ENCODE results near the gene EVC.
"Not testable (repeated sequence)": the region's sequence is repeated elsewhere in the genome, so short reads cannot be mapped to it uniquely, and the experiment has no call there.

EVC gene

DNA sequence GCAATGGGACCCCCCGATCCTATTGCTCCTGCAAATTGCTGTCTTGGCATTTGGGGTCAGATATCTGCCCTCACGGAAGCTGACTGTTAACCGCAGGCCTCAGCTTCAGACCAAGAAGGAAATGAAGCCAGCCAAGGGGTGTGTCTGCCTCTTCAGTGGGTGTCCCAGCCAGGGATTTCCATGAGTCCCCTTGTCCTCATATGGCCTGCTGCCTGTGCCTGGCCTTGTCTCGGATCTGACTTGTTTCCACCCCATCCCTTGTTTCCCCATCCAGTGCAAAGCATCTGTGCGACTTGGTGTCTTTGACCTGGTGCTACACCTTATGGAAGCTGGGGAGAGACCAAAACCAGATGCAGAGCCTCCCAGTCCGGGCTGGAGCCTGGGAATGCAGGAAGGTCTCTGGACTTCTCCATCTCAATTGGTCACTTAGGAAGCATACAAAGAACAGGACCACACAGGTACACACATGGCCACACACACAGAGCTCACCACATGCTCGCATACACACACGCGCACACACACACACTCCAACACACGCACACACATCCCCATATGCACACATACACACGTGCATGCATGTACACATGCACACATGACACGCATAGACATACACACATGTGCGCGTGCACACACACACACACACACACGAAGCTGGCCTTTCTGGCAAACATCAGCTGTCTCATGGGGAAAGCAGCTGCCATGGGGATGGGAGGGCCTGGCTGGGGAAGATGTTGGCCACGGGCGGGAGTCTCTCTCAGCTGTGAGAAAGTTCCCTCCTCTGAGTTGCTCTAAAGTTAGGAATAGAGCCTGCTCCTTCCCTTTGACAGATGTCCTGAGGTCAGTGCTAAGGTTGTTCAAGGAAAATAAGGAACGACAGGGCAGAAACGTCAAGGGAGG, 116.4 kb downstream of the EVC start:
- Mint-ChIP-seq H3K27ac (no peak overlapping the region), H3K27me3 (no peaks in the 10 kb centered on the region), H3K4me3 (no peak overlapping the region), H3K9me3 (ENCODE audit: low read depth) (no peaks in the 10 kb centered on the region), H3K4me1 (ENCODE audit: low read depth) (no peaks in the 10 kb centered on the region), H3K36me3 (no peaks in the 10 kb centered on the region)

GRCh38 chr4:5828005-5828391, 117.0 kb downstream of the EVC start:
- no peaks in the 10 kb centered on the region for H3K27me3 Mint-ChIP-seq
- no peaks in the 10 kb centered on the region for H3K9me3 Mint-ChIP-seq (ENCODE audit: low read depth)
- no peak overlapping the region for H3K27ac Mint-ChIP-seq
- no peak overlapping the region for H3K4me3 Mint-ChIP-seq
- H3K4me1 Mint-ChIP-seq (ENCODE audit: low read depth): no peaks in the 10 kb centered on the region
- no peaks in the 10 kb centered on the region for H3K36me3 Mint-ChIP-seq

DNA sequence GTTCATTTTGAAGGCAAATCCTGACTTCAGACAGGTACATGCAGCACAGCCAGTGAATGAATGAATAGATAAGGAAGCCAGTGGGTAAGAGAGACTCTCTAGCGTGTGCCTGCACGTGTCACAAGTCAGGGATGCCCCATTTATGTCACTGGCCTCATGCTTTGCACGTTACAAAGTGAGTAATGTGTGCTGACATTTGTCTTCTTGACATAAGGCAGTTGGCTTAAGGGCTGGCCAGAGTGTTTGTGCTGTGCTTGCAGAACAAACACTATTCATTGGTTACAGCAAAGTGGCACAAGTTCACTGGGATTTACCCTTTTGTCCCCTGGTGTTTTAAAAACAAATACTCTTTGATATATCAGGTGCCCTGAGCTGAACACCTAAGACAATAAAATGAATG, 125.9 kb downstream of the EVC start:
- H3K4me1 Mint-ChIP-seq (ENCODE audit: low read depth): no peaks in the 10 kb centered on the region
- no peaks in the 10 kb centered on the region for H3K27me3 Mint-ChIP-seq
- no peaks in the 10 kb centered on the region for H3K9me3 Mint-ChIP-seq (ENCODE audit: low read depth)
- no peak overlapping the region for H3K4me3 Mint-ChIP-seq
- H3K27ac Mint-ChIP-seq: no peak overlapping the region
- no peaks in the 10 kb centered on the region for H3K36me3 Mint-ChIP-seq

DNA sequence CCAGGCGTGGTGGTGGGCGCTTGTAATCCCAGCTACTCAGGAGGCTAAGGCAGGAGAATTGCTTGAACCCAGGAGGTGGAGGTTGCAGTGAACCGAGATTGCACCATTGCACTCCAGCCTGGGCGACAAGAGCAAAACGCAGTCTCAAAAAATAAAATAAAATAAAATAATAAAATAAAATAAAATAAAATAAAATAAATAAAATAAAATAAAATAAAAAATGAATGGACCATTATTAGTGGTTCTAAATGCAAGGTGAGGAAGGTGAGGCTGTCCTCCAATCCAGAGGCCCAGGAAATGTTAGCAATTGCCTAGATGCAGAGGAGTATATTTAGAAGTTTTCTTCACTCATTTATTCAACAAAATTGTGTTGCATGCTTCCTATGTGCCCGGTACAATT, 126.5 kb downstream of the EVC start:
- not testable (repeated sequence) for H3K36me3 Mint-ChIP-seq; H3K4me3 Mint-ChIP-seq; H3K4me1 Mint-ChIP-seq (ENCODE audit: low read depth); H3K27me3 Mint-ChIP-seq; H3K27ac Mint-ChIP-seq; H3K9me3 Mint-ChIP-seq (ENCODE audit: low read depth)

DNA sequence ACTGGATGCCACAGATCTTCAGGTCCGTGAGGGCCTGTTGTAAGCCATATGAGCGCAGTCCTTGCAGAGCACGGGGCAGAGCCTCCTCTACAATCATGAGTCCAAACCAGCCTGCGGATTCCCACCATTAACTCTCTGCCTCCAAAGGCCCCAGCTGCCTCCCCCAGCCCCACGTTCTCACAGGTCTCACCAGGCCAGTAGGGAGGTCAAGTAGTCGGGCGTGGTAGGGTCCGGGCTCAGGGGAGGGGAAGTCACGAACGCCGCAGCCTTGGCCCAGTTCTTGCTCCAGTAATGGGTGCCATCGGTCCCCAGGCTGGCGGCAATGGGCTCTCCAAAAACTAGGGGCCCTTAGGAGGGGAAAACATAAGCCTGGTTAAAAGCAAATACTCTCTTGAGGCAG, 128.3 kb downstream of the EVC start:
- H3K4me3 Mint-ChIP-seq: no peak overlapping the region
- no peaks in the 10 kb centered on the region for H3K36me3 Mint-ChIP-seq
- no peaks in the 10 kb centered on the region for H3K4me1 Mint-ChIP-seq (ENCODE audit: low read depth)
- H3K27ac Mint-ChIP-seq: no peak overlapping the region
- no peaks in the 10 kb centered on the region for H3K9me3 Mint-ChIP-seq (ENCODE audit: low read depth)
- no peaks in the 10 kb centered on the region for H3K27me3 Mint-ChIP-seq

- Mint-ChIP-seq H3K9me3 (ENCODE audit: low read depth) (no peaks in the 10 kb centered on the region), H3K27me3 (no peaks in the 10 kb centered on the region), H3K4me3 (no peak overlapping the region), H3K36me3 (no peaks in the 10 kb centered on the region), H3K27ac (no peak overlapping the region), H3K4me1 (ENCODE audit: low read depth) (no peaks in the 10 kb centered on the region)
Measured at GRCh38 chr4:5839751-5840674, 129.0 kb downstream of the EVC start.

DNA sequence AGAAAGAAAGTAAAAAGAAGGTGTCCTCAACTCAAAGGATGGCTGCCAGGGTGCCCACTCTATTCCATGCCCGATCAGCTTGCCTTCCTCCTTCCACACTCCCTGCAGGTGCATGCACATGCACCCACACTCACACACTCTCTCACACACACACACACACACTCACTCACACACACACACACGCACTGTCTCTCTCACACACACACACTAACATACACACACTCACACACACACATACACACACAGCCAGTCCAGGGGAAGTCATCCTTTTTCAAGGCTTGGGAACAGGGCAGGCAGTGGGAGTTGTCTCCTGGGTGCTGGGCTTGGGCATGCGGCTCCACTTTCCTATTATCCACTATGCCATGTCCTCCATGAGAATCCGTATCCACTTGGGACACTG, 131.5 kb downstream of the EVC start:
- Mint-ChIP-seq H3K4me1 (ENCODE audit: low read depth) (no peaks in the 10 kb centered on the region), H3K36me3 (no peaks in the 10 kb centered on the region)

DNA sequence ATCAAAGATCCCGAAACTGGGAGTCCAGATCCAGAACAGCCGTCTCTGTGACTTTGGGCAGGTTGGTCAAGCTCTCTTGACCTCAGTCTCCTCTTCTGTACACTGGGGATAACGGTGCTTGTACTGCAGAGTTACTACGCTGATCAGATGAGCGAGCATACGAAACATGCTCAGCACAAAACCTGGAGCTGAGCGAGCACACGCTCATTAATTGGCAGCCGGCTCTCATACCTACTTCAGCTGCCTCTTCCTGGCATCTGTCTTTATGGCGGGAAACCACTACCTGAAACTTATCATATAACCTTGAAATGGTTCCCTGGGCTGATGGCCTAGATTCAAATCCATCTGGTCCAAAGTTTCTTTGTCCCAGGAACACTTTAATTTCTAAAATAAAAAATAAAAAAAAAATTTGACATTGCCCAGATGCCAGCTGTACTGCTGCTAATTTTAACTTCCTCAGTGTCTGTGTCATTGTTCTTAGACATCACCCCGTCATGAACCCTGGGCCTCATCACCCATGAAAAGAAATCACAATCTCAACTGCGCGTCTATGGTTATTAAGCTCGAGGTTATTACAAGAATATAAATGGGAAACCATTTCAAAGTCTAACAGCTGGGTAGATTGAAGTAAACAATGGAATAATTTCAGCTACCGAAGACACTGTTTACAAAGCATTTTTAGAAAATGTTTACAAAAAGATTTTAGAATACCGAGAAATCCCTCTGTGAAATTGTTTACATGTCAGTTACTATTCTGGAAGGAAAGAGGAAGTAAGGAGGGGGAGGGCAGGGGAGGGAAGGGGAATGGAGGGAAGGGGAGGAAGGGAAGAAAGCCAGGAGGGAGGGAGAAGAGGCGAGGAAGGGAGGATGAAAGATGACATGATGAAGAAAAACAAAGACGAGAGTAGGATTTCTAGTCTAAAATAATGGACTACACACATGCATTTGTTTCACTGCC, 132.9 kb downstream of the EVC start:
- Mint-ChIP-seq H3K9me3 (ENCODE audit: low read depth) (no peaks in the 10 kb centered on the region), H3K27ac (no peak overlapping the region), H3K27me3 (peaks cover 1% of the 10 kb centered on the region), H3K4me1 (ENCODE audit: low read depth) (no peaks in the 10 kb centered on the region), H3K4me3 (no peak overlapping the region), H3K36me3 (no peaks in the 10 kb centered on the region)

More for the DNA sequence above, 131.5 kb downstream of the EVC start:
- no peak overlapping the region for H3K4me3 Mint-ChIP-seq
- no peak overlapping the region for H3K27ac Mint-ChIP-seq
- no peaks in the 10 kb centered on the region for H3K9me3 Mint-ChIP-seq (ENCODE audit: low read depth)
- no peaks in the 10 kb centered on the region for H3K27me3 Mint-ChIP-seq

GRCh38 chr4:5845035-5845905, 134.3 kb downstream of the EVC start:
- no peaks in the 10 kb centered on the region for H3K4me1 Mint-ChIP-seq (ENCODE audit: low read depth)
- H3K9me3 Mint-ChIP-seq (ENCODE audit: low read depth): no peaks in the 10 kb centered on the region
- H3K4me3 Mint-ChIP-seq: no peak overlapping the region
- H3K27ac Mint-ChIP-seq: no peak overlapping the region
- no peaks in the 10 kb centered on the region for H3K36me3 Mint-ChIP-seq
- peaks cover 5% of the 10 kb centered on the region for H3K27me3 Mint-ChIP-seq

DNA sequence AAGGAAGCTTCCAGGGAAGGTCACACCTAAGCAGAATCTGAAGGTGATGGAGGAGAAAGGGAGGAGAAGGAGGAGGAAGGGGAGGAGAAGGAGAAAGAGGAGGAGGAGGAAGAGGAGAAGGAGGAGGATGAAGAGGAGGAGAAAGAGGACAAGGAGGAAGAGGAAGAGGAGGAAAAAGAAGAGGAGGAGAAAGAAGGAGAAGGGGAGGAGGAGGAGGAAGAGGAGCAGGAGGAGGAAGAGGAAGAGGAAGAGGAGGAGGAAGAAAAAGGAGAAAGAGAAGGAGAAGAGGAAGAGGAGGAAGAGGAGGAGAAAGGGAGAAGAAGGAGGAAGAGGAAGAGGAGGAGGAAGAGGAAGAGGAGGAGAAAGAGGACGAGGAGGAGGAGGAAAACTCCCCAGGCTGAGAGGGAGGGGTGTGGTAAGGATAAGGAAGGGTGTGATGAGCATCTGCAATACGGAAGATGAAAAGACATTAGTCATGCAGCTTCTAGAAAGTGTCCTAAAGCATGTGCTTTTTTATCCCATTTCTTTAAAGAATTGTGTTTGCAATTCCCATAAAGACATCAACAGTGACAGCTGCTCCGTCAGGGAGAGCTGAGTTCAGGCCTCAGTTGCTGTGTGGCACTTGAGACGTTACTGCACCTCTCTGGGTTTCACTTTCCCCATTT, 140.8 kb downstream of the EVC start:
- H3K4me1 Mint-ChIP-seq (ENCODE audit: low read depth): no peaks in the 10 kb centered on the region
- H3K27me3 Mint-ChIP-seq: peaks cover 7% of the 10 kb centered on the region
- no peak overlapping the region for H3K4me3 Mint-ChIP-seq
- H3K27ac Mint-ChIP-seq: no peak overlapping the region
- no peaks in the 10 kb centered on the region for H3K36me3 Mint-ChIP-seq
- no peaks in the 10 kb centered on the region for H3K9me3 Mint-ChIP-seq (ENCODE audit: low read depth)

DNA sequence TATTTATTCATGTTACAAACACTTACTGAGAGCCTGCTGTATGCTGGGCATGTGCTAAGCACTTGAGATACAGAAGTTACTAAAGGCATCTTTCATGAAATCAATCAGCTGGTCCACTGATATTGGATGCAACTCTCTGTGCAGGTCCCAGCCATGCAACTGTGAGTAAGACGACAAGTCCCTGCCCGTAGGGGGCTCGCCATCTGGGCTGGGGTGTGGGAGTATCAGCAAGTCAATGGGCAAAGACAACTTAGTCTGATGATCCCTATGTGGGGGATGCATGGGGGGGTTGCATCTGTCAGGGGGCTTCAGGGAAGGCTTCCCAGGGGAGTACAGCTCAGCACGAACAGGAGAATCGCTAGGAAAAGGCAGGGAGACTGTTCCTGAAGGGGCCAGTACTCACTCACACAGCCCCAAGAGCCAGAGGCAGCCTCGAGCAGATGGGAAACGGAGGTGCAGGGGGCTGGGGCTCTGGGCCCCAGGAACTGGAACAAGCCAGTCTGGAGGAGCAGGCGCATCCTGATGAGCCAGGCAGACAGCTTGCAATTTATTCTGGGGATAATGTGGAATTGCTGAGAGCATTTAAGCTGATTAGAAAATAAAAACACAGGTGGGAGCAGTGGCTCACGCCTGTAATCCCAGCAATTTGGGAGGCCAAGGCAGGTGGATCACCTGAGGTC, 141.7 kb downstream of the EVC start:
- Mint-ChIP-seq H3K4me3 (no peak overlapping the region), H3K27ac (no peak overlapping the region), H3K27me3 (peaks cover 7% of the 10 kb centered on the region), H3K36me3 (no peaks in the 10 kb centered on the region), H3K9me3 (ENCODE audit: low read depth) (no peaks in the 10 kb centered on the region), H3K4me1 (ENCODE audit: low read depth) (no peaks in the 10 kb centered on the region)

GRCh38 chr4:5854929-5855328, 143.9 kb downstream of the EVC start:
- Mint-ChIP-seq H3K36me3 (no peaks in the 10 kb centered on the region), H3K4me1 (ENCODE audit: low read depth) (no peaks in the 10 kb centered on the region), H3K27ac (no peak overlapping the region), H3K9me3 (ENCODE audit: low read depth) (no peaks in the 10 kb centered on the region), H3K4me3 (no peak overlapping the region), H3K27me3 (peaks cover 2% of the 10 kb centered on the region)

GRCh38 chr4:5856362-5856761, 145.4 kb downstream of the EVC start:
- H3K27me3 Mint-ChIP-seq; H3K36me3 Mint-ChIP-seq; H3K9me3 Mint-ChIP-seq (ENCODE audit: low read depth); H3K4me1 Mint-ChIP-seq (ENCODE audit: low read depth); H3K27ac Mint-ChIP-seq; H3K4me3 Mint-ChIP-seq: not testable (repeated sequence)

Data from activated naive CD8-positive, alpha-beta T cell (primary cell).